ENCODE measurements around the gene KIAA1614.

Gene KIAA1614

GRCh38 chr1:180964056-180964455 lies 51.4 kb downstream of the KIAA1614 start:
- no peak for DNase-seq

DNA sequence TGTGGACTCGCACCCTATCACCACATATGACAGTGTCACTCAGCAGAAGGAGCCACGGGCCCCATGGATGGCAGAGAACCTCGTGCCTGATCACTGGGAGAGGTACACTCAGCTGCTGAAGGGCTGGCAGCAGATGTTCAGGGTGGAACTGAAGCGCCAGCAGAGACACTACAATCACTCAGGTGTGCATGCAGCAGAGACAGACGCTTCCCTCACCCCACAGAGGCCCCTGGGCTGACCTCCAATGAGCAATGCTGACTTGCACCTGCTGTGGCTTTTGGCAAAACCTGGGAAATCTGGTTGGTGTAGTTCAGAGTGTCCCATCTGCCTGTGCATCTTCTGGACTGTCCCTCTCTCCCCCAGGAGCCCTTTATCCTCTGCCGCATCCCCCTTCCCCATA lies 51.9 kb downstream of the KIAA1614 start:
- no peak overlapping the region for H2AFZ ChIP-seq (ENCODE audit: low read length)
- H3K9ac ChIP-seq (ENCODE audit: low read length): no peak overlapping the region
- no peaks in the 10 kb centered on the region for H4K20me1 ChIP-seq (ENCODE audit: insufficient read depth, low read length)
- H3K36me3 ChIP-seq (replicated peaks; ENCODE audit: insufficient read depth, low read length): no peaks in the 10 kb centered on the region
- DNase-seq: no peak
- no peak overlapping the region for H3K27ac ChIP-seq (ENCODE audit: low read length)
- no peaks in the 10 kb centered on the region for H3K27me3 ChIP-seq (replicated peaks; ENCODE audit: insufficient read depth, low read length)
- no peaks in the 10 kb centered on the region for H3K79me2 ChIP-seq (ENCODE audit: low read length)
- no peaks in the 10 kb centered on the region for H3K9me2 ChIP-seq (replicated peaks; ENCODE audit: insufficient read depth, low read length)
- H3K4me1 ChIP-seq (ENCODE audit: low read length): no peaks in the 10 kb centered on the region
- H3F3A ChIP-seq (ENCODE audit: insufficient read depth, low read length): no peaks in the 10 kb centered on the region
- no peak overlapping the region for H3K4me3 ChIP-seq (ENCODE audit: low read length)
- TF ChIP-seq CTCF (IDR thresholded peaks at IDR 0.05; ENCODE audit: low read length): no peak
- no peak for TF ChIP-seq EZH2 (optimal IDR thresholded peaks at IDR 0.05; ENCODE audit: low read depth, low read length)
- no peak for TF ChIP-seq EZH2phosphoT487 (IDR thresholded peaks at IDR 0.05; ENCODE audit: low read length)
- H3K9me3 ChIP-seq (replicated peaks; ENCODE audit: insufficient read depth, low read length): no peaks in the 10 kb centered on the region
- no peak overlapping the region for H3K4me2 ChIP-seq (ENCODE audit: low read depth, low read length)

More at GRCh38 chr1:180964056-180964455, 51.4 kb downstream of the KIAA1614 start:
- no peak overlapping the region for H3K4me2 ChIP-seq (ENCODE audit: low read depth, low read length)
- H2AFZ ChIP-seq (ENCODE audit: low read length): no peak overlapping the region
- no peaks in the 10 kb centered on the region for H4K20me1 ChIP-seq (ENCODE audit: insufficient read depth, low read length)
- H3K36me3 ChIP-seq (replicated peaks; ENCODE audit: insufficient read depth, low read length): no peaks in the 10 kb centered on the region
- no peaks in the 10 kb centered on the region for H3K4me1 ChIP-seq (ENCODE audit: low read length)
- no peak overlapping the region for H3K4me3 ChIP-seq (ENCODE audit: low read length)
- H3K9me3 ChIP-seq (replicated peaks; ENCODE audit: insufficient read depth, low read length): no peaks in the 10 kb centered on the region
- TF ChIP-seq EZH2 (optimal IDR thresholded peaks at IDR 0.05; ENCODE audit: low read depth, low read length) (no peak), CTCF (IDR thresholded peaks at IDR 0.05; ENCODE audit: low read length) (no peak), EZH2phosphoT487 (IDR thresholded peaks at IDR 0.05; ENCODE audit: low read length) (no peak)
- no peaks in the 10 kb centered on the region for H3K9me2 ChIP-seq (replicated peaks; ENCODE audit: insufficient read depth, low read length)
- H3K79me2 ChIP-seq (ENCODE audit: low read length): no peaks in the 10 kb centered on the region
- H3F3A ChIP-seq (ENCODE audit: insufficient read depth, low read length): no peaks in the 10 kb centered on the region
- no peak overlapping the region for H3K9ac ChIP-seq (ENCODE audit: low read length)
- H3K27me3 ChIP-seq (replicated peaks; ENCODE audit: insufficient read depth, low read length): no peaks in the 10 kb centered on the region
- H3K27ac ChIP-seq (ENCODE audit: low read length): no peak overlapping the region

GRCh38 chr1:180966312-180966711 lies 53.6 kb downstream of the KIAA1614 start:
- no peak for DNase-seq
- Histone ChIP-seq H4K20me1 (ENCODE audit: insufficient read depth, low read length) (no peaks in the 10 kb centered on the region), H3K27me3 (replicated peaks; ENCODE audit: insufficient read depth, low read length) (no peaks in the 10 kb centered on the region), H3K79me2 (ENCODE audit: low read length) (no peaks in the 10 kb centered on the region), H3K9ac (ENCODE audit: low read length) (no peak overlapping the region), H3K4me1 (ENCODE audit: low read length) (no peaks in the 10 kb centered on the region), H3K4me3 (ENCODE audit: low read length) (no peak overlapping the region), H3K36me3 (replicated peaks; ENCODE audit: insufficient read depth, low read length) (no peaks in the 10 kb centered on the region), H2AFZ (ENCODE audit: low read length) (no peak overlapping the region), H3K9me3 (replicated peaks; ENCODE audit: insufficient read depth, low read length) (no peaks in the 10 kb centered on the region), H3K9me2 (replicated peaks; ENCODE audit: insufficient read depth, low read length) (no peaks in the 10 kb centered on the region), H3K27ac (ENCODE audit: low read length) (no peak overlapping the region), H3F3A (ENCODE audit: insufficient read depth, low read length) (no peaks in the 10 kb centered on the region), H3K4me2 (ENCODE audit: low read depth, low read length) (no peak overlapping the region)
- TF ChIP-seq CTCF (IDR thresholded peaks at IDR 0.05; ENCODE audit: low read length) (no peak), EZH2 (optimal IDR thresholded peaks at IDR 0.05; ENCODE audit: low read depth, low read length) (no peak), EZH2phosphoT487 (IDR thresholded peaks at IDR 0.05; ENCODE audit: low read length) (no peak)

Data from MM.1S (cell line).